ENCODE measurements around the gene CREBL2.

DNA sequence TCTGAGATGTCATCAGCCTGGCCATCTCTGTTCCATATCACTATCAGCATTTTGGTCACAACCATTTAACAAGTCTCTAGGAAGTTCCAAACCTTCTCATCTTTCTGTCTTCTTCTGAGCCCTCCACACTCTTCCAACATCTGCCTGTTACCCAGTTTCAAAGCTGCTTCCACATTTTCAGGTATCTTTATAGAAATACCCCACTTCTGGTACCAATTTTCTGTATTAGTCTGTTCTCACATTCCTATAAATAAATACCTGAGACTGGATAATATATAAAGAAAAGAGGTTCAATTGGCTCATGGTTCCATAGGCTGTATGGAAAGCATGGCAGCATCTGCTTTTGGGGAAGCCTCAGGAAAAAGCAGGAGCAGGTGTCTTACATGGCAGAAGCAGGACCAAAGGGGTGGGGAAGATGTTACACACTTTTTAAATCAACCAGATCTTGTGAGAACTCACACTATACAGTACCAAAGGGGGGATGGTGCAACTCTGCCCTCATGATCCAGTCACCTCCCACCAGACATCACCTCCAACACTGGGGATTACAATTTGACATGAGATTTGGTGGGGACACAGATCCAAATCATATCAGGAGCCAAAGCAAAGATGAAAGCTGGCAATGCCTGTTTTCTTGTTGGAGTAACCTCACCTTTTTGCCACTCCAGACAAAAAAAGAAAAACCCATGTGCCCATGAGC lies 37.4 kb downstream of the CREBL2 start:
- TF ChIP-seq POLR2AphosphoS5 (IDR thresholded peaks at IDR 0.05; ENCODE audit: borderline replicate concordance, low read depth, low read length) (no peak), EZH2 (IDR thresholded peaks at IDR 0.05) (no peak), FOXP2 (optimal IDR thresholded peaks at IDR 0.05; ENCODE audit: control extremely low read depth, extremely low read length, insufficient read depth) (no peak)
